NCI-H1417 (cell line): Measurements from ENCODE around the gene SYNE2.

Source experiments
- DNase-seq, 3 experiments: peaks; one replicate each; lab custom pipeline; 2025; lab: John Stamatoyannopoulos, UW

Gene SYNE2

DNA sequence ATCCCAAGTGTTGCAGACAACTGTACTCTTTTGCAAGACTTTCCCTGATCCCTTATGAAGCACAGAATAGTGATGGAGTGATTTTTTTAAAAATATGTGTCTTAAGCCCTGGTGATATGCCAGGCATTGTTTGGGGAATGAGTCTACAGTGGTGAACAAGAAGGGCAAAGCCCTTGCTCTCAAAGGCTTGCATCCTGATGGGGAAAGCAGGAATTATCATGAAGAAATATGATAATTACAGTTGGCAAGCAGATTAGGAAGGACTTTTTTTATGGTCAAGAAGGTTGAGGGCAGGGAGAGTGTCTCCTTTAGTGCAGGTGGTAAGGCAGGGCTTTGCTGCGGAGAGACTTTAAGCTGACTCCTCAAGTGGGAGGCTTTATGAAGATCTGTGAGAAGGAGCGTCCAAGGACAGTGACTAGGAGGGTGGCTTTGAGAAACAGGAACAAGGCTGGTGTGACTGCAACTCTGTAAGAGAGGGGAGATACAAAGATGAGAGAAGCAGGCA, 100.2 kb downstream of the SYNE2 start:
- no peak for DNase-seq

DNA sequence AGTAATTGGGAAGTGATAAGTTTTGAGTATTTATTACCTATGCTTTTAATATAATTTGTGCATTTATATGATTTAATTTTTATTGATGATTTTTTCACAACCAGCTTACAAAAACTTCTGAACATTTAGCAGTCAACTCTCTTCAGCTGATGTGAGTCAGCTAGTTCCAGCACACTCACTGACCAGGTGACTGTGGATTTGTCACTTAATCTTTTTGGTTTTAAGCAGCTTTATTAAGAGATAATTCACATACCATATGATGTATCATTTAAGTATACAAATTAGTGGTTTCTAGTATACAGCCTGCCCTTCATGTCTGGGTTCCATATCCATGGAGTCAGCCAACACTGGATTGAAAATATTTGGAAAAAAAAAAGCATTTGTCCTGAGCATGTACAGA, 103.5 kb downstream of the SYNE2 start:
- DNase-seq, result no peak

DNA sequence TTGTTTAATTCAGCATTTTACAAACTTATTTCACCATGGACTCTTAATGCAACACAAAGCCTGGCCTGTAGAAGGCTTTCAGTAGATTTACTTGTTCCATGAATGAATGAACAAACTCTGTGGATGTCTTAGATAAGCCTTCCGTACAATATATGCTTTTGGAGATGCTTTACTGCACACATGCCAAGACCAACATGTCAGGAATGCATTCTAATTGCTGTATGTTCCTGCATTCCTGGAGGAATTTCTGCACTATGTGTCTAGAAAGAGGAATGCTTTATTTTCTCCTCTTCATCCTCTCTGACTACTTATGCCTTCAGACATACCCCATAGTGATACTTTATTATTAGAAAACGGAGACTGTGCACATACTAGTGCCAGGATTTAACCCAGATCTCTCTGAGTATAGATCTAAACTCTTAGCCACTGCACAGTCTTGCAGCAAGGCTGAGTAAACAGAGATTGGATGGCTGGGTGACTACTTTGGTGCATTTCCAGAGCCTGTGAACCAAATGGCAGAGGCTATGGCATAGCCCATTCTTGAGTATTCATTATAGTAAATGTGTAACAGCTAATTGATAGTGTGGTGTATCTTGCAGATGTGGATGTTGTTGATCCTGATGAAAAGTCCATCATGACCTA, 108.2 kb downstream of the SYNE2 start:
- DNase-seq, result no peak

DNA sequence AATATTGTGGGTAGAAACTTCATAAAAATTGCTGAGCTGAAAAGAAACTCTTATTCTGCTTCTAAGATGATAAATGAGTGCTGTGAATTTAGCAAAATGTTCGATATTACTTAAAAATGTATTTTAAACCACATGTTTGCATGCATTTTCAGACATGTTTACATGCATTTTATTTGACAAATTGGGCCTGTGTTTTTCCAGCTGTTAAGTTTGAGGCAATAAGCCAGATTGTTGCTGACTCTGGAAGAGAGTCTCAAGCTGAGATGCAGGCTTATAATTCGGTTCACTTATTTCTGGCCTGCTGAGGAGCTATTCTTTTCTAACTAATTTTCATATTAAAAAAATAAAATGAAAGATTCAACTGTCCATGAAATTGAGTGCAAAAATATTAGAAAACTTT, 110.1 kb downstream of the SYNE2 start:
- no peak for DNase-seq

DNA sequence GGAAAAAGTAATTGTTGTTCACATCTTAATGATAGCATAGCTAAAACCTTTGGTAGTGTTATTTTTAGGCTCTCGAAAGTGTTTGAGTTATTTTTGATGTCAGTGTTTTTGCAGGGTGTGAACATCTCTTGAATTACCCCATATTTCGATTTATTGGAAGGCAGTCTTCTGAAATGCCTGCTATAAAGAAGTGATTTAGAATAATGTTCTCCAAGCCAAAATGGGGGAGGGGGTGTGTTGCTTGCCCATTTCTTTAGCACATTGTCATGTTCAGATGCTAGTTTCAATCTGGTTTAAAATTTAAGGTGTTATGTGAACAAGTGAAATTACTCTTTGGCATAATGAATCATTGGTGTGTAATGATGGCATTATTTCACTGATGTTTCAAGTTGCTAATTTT, 110.6 kb downstream of the SYNE2 start:
- DNase-seq, result no peak

DNA sequence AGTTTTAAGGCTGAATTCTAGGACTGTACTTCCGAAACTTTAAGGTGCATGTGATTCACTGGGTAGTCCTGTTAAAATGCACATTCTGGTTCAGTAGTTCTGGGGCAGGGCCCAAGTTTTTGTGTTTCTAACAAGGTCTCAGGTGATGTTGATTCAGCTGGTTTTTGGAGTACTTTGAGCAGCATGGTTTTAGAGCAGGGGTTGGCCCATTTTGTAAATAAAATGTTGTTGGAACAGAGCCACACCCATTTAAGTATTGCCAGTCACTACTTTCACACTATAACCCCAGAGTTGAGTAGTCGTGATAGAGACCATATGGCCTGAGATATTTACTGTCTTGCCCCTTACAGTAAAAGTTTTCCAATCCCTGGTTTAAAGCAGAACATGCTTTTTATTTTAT, 111.3 kb downstream of the SYNE2 start:
- DNase-seq, result no peak

DNA sequence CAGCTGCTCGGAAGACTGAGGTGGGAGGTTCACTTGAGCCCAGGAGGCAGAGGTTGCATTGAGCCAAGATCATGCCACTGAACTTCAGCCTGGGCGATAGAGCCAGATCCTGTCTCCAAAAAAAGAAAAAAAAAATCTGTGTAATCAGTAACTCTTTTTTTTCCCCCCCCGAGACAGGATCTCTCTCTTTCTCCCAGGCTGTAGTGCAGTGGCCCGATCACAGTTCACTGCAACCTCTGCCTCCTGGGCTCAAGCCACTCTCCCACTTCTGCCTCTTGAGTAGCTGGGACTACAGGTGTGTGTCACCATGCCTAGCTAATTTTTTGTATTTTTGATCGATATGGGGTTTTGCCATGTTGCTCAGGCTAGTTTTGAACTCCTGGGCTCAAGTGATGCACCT, 113.6 kb downstream of the SYNE2 start:
- DNase-seq, result no peak

DNA sequence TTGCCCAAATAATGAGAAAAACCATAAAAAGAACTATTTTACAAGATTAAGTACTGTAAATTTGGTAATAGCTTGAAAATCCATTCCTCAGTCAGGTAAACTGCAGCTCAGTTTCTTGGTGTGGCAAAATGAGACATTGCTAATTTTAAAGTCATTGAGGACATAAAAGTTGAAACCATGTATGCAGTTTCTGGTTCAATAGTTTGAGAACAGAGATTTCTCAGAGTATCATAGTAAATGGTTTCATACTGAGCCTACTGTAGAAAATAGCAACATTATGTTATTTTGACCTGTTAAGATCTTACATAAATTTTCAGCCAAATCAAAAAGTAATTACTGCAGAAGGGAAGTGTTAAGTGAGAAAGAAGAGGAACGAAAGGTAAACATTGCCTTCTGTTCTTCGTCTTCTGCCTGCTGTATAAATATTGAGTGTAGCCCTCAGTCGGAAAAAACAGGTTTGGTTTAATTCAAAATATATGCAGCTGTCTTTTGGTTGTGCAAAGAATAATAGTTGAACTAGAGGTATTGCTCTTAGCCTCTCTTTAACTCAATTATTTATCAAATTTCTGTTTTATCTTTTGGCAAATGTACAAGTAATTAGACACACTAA, 119.6 kb downstream of the SYNE2 start:
- DNase-seq, result peak in 1 of 3 experiments; percentile 29

DNA sequence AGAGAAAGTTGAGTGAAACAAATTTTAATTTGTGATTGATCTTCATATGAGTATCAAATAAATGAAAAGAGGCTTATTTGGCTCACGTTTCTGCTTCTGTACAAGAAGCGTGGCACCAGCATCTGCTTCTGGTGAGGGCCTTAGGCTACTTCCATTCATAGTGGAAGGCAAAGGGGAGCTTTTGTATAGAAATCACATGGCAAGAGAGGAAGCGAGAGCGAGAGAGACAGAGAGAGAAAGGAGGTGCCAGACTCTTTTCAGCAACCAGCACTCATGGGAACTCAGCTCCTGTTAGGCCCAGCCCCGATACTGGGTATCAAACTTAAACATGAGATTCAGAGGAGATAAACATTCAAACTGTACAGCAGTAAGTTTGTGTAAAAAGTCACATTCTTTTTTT, 121.4 kb downstream of the SYNE2 start:
- DNase-seq, result no peak

DNA sequence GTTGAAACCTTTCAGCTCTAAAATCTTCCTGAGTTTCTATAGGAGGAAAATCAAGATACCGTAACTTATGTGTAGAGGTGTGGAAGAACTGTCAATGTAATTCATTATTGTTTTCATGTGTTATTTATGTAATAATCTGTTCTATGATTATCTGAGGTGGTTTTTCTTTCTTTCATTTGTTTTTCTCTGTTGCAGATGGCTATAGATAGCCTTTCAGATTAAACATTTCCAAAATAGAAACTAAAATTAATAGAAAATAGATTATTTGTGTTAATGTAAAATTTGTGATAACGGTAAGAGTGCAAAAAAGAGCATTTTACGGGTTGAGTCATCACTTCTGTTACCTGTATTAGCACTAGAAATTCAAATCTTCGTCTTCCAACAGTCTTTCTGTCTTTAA, 128.8 kb downstream of the SYNE2 start:
- no peak for DNase-seq

DNA sequence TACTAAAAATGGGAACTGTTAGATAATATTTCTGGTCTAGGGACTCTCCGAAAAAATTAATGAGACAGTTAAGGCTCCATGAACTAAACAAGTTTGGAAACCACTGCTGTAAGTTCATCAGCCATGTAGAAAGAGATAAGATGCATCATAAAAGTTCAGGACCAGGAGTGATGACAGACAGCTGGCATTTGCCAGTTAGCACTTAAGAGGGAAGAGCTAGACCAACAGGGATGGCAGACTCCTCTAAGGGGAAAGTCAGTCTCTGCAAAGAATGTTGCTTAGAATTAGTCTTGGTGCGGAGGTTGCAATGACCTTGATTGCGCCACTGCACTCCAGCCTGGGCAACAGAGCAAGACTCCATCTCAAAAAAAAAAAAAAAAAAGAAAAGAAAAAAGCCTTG, 129.4 kb downstream of the SYNE2 start:
- DNase-seq, result no peak

DNA sequence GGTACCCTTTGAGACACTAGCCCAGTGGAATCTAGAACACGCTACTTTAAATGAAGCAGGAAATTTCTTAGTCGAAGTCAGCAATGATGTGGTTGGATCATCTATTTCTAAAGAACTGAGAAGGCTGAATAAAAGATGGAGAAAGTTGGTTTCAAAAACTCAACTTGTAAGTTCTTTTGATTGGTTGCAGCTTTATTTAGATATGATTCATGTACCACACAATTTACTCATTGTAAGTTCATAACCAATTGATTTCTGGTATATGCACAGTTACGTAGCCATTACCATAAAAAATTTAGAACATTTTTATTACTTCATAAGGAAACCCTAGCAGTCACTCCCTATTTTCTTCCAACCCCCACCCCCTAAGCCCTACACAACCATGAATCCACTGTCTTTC, 129.8 kb downstream of the SYNE2 start:
- DNase-seq, result no peak

DNA sequence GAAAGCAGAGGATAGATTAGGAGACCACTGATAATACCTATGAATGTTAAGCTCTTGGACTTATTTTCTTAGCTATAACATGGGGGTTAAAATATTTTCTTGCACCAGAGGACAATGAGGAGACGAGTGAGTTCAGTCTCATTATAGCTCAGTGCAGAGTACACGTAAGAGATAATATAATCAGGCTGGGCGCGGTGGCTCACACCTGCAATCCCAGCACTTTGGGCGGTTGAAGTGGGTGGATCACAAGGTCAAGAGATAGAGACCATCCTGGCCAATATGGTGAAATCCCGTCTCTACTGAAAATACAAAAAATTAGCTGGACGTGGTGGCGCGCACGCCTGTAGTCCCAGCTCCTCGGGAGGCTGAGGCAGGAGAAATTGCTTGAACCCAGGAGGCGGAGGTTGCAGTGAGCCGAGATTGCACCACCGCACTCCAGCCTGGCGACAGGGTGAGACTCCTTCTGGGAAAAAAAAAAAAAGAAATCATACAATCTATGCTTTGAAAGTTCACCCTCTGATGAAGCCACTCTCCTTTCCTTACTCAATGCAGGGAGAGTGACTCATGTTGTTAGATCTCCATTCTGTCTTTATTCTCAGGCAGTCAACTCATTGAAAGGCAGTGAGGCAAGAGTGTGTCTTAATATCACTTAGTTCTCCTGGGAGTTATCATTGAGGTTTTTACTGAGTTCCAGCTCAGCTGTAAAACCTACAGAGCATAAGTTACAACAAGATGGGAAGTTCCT, 134.2 kb downstream of the SYNE2 start:
- DNase-seq, result peak in 1 of 3 experiments; percentile 10

DNA sequence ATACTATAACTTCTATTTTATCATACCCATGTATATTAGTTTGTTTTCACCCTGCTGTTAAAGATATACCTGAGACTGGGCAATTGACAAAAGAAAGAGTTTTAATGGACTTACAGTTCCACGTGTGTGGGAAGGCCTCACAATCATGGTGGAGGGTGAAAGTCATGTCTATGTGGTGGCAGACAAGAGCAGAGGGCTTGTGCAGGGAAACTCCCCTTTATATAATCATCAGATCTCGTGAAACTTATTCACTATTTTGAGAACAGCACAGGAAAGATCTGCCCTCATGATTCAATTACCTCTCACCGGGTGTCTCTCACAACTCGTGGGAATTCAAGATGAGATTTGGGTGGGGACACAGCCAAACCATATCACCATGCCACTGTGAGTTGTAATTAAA, 135.8 kb downstream of the SYNE2 start:
- DNase-seq, result no peak

DNA sequence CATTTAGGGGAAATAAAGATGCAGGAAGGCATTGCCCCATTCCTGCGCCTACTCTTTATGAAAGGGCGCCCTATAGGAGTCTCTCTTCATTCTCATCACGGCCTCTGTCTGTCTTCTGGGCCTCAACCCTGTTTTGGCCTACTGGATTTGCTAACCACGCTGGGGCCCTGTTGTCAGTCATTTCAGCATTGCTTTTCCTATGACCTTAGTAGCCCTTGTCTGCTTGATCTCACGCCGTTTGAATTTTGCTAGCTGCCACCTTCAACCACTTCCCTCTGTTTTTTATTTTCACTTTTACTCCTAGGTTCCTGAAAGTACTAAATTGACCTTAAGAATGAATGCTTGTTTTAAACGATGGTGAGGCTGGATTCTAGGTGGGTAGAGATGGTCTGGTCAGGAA, 139.0 kb downstream of the SYNE2 start:
- no peak for DNase-seq

DNA sequence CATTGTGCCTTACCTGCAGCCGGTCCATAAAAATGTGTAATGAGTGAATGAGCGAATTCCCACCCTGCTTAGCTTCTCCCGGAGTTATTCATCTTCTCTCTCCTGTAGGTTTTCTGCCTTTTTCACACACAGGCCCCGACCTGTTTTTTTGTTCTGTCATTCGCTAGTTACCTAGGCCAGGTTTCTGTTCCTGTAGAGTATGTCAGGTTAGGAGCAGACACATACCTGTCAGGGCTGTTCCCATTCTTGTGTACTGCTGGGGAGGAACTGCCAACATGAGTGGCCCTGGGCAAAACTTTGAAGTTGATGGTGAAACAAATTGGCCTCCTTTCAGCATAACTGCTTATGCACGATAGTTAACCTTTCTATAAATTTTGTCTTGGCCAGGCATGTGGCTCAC, 140.1 kb downstream of the SYNE2 start:
- no peak for DNase-seq

DNA sequence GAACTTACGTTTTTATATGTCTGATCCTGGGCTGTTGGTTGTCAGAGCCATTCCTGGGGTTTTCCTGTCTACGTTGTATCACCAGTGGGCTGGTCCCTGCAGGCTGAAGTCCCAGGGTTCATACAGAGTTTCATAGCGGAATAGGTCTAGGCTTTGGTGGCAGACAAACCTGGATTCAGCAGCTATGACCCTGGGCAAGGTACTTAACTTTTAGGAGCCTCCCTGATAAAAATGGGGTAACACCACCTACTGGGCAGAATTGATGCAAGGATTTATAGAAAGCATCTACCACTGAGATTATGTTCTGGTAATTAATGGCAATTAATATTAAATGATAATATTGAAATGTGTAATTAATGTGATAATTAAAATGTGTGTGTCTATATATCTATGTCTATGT, 141.2 kb downstream of the SYNE2 start:
- DNase-seq, result no peak

DNA sequence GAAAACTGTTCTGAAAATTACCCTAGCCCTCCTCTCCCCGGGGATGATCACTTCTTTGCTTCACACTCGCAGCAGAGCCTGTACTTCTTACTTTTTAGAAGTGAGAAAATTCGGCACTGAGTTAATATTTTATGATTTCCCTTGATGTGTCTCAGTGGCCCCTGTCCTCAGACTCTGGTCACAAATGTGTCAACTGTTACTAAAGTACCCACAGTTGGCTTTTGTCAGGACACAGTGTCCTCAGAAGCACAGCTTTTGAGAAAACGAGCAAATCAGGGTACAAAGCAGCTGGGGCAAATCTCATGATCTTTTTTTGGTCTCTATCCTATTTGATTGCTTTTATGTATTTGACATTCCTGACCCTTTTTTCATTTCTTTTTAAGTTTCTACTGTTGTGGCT, 142.5 kb downstream of the SYNE2 start:
- no peak for DNase-seq

DNA sequence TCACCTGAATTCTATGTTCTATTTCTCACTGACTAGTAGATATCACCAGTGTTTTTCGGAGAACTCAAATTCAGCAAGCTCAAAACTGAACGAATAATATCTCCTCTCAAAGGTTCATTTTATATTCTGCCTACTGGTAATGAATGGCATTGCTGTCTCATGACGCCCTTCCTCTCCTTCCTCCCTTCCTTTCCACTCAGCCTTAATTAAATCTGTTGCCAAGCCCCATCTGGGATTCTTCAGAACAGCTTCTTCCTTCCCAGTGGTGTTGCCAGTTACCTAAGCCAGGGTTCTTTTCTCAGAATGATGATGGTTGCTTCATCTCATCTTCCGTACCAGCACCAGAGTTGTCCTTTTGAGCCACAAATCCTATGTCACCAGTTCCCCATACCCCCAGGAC, 143.2 kb downstream of the SYNE2 start:
- DNase-seq, result no peak

DNA sequence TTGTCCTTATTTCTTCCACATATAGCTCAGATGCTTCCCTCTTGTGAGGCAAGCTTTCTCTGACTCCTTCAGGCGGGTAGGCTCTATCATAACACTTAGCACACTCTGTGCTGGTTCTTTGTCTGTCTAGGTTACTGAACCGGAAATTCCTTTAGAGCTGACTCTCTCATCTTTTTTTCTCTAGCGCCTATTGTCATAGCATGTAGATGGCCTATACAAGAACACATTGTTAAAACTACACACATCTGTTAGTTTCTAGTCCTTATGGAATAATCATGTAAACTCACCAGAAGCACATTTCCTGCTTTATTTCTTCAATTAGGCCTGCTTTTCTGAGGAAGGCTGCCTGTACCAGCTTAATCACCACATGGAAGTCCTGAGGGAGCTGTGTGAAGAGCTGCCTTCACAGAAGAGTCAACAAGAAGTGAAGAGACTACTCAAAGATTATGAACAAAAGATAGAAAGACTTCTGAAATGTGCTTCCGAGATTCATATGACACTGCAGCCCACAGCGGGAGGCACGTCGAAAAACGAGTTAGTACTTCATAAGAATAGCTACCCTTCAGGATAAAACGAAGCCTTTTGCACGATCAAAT, 143.9 kb downstream of the SYNE2 start:
- peak in 1 of 3 experiments; percentile 39 for DNase-seq

DNA sequence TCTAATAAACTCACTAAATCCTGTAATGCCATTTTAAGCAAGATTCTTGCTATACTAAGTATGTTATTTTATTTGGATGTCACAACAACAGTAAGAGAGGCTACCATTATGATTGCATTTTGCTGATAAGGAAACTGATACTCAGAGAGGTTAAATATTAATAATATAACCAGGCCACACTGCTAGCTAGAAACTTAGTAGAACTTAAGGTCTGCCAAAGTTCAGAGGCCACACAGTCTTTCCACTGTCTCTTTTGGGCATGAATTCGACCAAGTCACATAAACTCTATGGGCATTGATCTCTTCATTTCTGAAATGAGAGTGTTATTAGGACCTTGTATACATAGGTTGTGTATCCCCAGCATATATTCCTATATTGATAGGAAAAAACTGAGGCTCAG, 147.9 kb downstream of the SYNE2 start:
- DNase-seq, result no peak

DNA sequence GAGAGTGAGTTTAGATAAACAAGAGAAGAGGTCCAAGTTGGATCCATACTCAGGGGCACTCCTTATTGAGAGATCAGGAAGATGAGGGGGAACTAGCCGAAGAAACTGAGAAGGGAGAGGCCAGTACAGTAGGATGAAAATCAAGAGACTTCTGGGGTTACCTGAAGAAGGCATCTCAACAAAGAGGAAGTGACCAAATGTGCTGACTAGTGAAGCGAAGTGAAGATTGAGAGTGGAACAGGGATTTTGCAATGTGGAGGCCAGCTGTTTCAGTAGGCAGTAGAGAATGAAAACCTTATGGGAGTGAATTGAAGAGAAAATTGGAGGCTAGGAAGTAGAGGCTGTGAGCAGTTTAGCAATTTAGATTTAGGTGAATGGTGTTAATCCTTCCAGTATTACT, 153.0 kb downstream of the SYNE2 start:
- DNase-seq, result no peak

DNA sequence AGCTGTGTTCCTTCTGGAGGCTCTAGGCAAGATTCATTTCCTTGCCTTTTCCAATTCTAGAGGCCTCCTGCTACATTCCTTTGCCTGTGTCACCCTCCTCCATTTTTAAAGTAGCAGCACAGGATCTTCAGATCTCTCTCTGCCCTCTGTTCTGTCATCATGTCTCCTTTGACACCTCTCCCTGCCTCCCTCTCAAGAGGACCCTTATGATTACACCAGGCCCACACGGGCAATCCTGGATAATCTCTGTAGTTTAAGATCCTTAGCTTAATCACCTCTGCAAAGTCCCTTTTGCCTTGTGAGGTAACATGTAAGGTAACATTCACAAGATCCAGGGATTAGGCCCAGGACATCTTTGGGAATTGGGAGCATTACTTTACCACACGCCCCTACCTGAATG, 155.2 kb downstream of the SYNE2 start:
- DNase-seq, result no peak
